ENCODE data around the gene POMC. TPM values are rescaled to one million over a fixed set of nuclear protein-coding genes. Genes with fewer than 3 reads are reported as not detected.
A peak's percentile ranks its signal among the peaks of the same experiment; 100 is the strongest.
"Not testable (repeated sequence)": the region's sequence is repeated elsewhere in the genome, so short reads cannot be mapped to it uniquely, and the experiment has no call there.

Gene POMC
- total RNA-seq, 4 donors from 2014 or later: not detected

DNA sequence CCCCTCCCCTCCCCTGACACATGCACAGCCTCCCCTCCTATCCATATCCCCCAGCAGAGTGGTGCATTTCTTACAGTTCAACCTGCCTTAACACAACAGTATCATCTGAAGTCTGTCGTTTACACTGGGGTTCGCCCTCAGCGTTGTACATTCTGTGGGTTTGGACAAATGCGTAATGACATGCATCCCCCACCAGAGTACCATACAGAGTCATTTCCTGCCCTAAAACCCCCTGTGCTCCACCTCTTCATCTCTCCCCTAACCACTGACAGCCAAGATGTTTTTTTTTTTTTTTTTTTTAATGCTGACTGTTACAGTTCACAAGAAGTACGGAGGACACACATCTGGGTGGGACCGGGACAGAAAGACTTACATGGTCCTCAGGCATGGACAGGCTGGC is 22.6 kb downstream of the POMC start:
- no peak overlapping the region for H3K4me3 ChIP-seq
- TF ChIP-seq, protein P1, sequence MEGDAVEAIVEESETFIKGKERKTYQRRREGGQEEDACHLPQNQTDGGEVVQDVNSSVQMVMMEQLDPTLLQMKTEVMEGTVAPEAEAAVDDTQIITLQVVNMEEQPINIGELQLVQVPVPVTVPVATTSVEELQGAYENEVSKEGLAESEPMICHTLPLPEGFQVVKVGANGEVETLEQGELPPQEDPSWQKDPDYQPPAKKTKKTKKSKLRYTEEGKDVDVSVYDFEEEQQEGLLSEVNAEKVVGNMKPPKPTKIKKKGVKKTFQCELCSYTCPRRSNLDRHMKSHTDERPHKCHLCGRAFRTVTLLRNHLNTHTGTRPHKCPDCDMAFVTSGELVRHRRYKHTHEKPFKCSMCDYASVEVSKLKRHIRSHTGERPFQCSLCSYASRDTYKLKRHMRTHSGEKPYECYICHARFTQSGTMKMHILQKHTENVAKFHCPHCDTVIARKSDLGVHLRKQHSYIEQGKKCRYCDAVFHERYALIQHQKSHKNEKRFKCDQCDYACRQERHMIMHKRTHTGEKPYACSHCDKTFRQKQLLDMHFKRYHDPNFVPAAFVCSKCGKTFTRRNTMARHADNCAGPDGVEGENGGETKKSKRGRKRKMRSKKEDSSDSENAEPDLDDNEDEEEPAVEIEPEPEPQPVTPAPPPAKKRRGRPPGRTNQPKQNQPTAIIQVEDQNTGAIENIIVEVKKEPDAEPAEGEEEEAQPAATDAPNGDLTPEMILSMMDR (IDR thresholded peaks at IDR 0.05): no peak
- TF ChIP-seq POLR2A (IDR thresholded peaks at IDR 0.05): no peak
- no peaks in the 10 kb centered on the region for H3K4me1 ChIP-seq
- no peaks in the 10 kb centered on the region for H3K9me3 ChIP-seq
- H3K27me3 ChIP-seq: no peaks in the 10 kb centered on the region
- DNase-seq: no peak
- no peaks in the 10 kb centered on the region for H3K36me3 ChIP-seq
- no peak overlapping the region for H3K27ac ChIP-seq

DNA sequence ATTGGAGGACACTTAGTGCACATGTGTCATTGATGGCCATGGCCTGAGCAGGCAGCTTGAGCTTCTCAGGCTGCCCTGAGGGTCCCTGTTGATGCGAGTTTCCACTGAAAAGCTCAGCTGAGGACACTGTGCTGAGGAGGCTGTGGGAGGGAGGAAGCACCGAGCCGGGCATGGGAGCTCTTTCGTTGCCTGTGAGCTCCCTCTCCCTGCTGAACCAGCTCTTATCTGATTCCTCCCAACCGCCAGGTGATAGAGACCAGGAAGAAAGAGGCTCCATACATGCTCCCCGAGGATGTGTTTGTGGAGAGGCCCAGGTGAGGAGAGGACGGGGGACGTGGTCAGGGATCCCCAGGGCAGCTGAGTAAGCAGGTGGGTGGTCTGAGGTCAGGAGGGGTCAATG is 27.3 kb downstream of the POMC start:
- no peak for DNase-seq
- H3K4me3 ChIP-seq: no peak overlapping the region
- H3K27ac ChIP-seq: no peak overlapping the region
- H3K27me3 ChIP-seq: no peaks in the 10 kb centered on the region
- H3K4me1 ChIP-seq: no peaks in the 10 kb centered on the region
- no peaks in the 10 kb centered on the region for H3K9me3 ChIP-seq
- H3K36me3 ChIP-seq: no peaks in the 10 kb centered on the region
- TF ChIP-seq, protein P1 (IDR thresholded peaks at IDR 0.05): no peak
- TF ChIP-seq POLR2A (IDR thresholded peaks at IDR 0.05): no peak

DNA sequence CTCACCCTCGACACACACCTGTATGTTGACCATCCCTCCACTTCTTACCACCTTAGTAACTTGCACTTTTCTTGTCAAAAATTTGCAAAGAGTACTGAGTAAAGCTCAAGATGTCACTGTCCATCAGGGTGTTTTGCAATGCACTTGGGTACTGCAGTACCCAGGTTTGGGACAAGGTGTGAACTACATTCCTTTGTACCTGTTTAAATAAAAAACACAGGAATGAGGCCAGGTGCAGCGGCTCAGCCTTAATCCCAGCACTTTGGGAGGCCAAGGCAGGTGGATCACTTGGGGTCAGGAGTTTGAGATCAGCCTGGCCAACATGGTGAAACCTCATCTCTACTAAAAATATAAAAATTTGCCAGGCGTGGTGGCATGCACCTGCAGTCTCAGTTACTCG is 27.8 kb downstream of the POMC start:
- not testable (repeated sequence) for H3K4me3 ChIP-seq, H3K4me1 ChIP-seq, H3K9me3 ChIP-seq, DNase-seq, H3K27ac ChIP-seq, H3K36me3 ChIP-seq, H3K27me3 ChIP-seq

DNA sequence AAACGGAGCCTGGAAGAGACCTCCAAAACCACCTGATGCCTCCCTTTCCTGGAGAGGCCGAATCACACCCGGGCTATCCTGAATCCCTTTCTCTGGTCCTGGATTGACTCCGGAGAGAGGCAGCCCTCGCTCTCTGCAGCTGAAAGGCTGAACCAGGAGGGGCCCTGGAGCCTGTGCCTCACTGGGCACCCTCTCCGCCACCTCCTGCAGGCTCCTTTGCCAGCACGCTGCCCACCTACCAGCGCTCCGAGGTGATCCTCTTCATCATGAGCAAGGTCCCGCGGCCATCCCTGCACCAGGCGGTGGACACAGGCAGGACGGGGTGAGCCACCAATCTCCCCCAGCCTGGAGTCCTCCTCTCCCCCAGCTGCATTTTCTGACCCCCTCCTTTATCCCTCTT is 35.7 kb downstream of the POMC start:
- Histone ChIP-seq H3K4me1 (peaks cover 0 to 9% (median 3%) of the 10 kb centered on the region in 4 donors), H3K27me3 (no peaks in the 10 kb centered on the region), H3K9me3 (no peaks in the 10 kb centered on the region), H3K4me3 (no peak overlapping the region), H3K27ac (no peak overlapping the region), H3K36me3 (no peaks in the 10 kb centered on the region)
- TF ChIP-seq POLR2A (IDR thresholded peaks at IDR 0.05): no peak
- TF ChIP-seq, protein P1 (IDR thresholded peaks at IDR 0.05): no peak
- no peak for DNase-seq

DNA sequence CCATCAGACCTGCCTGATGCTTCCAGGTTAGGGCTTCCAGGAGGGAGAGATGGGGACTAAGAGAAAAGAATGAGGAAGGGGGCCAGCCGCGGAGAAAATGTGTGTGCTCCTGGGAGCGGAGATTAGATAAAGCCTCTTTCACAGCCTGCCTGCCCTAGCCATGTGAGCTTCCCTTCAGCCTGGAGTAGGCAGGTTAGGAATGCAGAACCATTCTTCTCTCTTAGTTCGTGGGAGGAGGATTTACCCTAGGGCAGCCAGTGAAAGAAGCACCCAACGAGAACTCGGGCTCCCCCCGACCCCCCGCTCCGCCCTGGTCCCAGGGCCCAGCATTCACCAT is 36.1 kb downstream of the POMC start:
- Histone ChIP-seq H3K27ac (no peak overlapping the region), H3K9me3 (no peaks in the 10 kb centered on the region), H3K4me3 (peak overlapping the region in 2 of 4 donors; percentile 27 to 36), H3K36me3 (no peaks in the 10 kb centered on the region), H3K27me3 (no peaks in the 10 kb centered on the region), H3K4me1 (peaks cover 0 to 9% (median 3%) of the 10 kb centered on the region in 4 donors)
- TF ChIP-seq, protein P1 (IDR thresholded peaks at IDR 0.05): no peak
- TF ChIP-seq POLR2A (IDR thresholded peaks at IDR 0.05): no peak
- peak in 1 of 3 donors; percentile 34 for DNase-seq

DNA sequence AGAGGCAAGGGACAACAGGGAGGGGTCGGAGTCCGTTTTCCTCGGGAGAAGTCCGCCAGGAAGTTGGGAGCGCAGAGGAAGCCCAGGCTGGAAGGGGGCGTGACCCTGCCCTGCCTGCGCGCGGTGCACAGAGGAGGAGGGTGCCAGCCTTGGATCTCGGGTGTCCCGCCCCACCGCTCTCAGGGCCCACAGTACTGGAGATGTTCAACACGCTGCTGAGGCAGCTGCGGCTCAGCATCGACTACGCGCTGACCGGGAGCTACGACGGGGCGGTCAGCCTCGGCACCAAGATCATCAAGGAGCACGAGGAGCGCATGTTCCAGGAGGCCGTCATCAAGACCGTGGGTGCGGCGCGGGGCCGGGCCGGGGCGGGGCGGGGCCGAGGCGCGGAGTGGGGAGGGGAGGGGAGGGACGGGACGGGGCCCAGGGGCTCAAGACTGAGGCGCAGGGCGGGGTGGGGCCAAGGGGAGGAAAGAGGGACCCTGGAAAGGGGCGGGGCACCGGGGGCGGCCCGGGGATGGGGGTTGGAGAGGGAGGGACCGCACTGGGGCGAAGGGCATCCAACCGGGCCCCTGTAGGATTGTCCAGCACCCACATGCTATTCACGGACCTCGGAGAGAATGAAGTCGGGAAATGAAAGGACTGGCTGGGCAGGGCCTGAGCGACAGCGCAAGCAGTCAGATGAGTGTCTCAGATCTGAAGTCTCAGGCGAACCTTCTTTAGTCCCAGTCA is 36.6 kb downstream of the POMC start:
- H3K27me3 ChIP-seq: no peaks in the 10 kb centered on the region
- TF ChIP-seq, protein P1 (IDR thresholded peaks at IDR 0.05): no peak
- TF ChIP-seq POLR2A (IDR thresholded peaks at IDR 0.05): no peak
- H3K27ac ChIP-seq: no peak overlapping the region
- H3K4me3 ChIP-seq: peak overlapping the region in 3 of 4 donors; percentile 27 to 48 (median 36)
- peaks cover 0 to 9% (median 3%) of the 10 kb centered on the region in 4 donors for H3K4me1 ChIP-seq
- DNase-seq: peak in 2 of 3 donors; percentile 65 to 74
- H3K9me3 ChIP-seq: no peaks in the 10 kb centered on the region
- no peaks in the 10 kb centered on the region for H3K36me3 ChIP-seq
